ENCODE measurements around the gene SSU72. TPM values are rescaled to one million over a fixed set of nuclear protein-coding genes. Genes with fewer than 3 reads are reported as not detected.
A peak's percentile ranks its signal among the peaks of the same experiment; 100 is the strongest.
"Not testable (repeated sequence)": the region's sequence is repeated elsewhere in the genome, so short reads cannot be mapped to it uniquely, and the experiment has no call there.

The SSU72 gene
- total RNA-seq, 1 experiment from 2014 or later, result 130 TPM

GRCh38 chr1:1508775-1509464, 65.7 kb downstream of the SSU72 start:
- not testable (repeated sequence) for DNase-seq (ENCODE audit: low spot score)

GRCh38 chr1:1507305-1507704, 67.4 kb downstream of the SSU72 start:
- no peak for DNase-seq (ENCODE audit: low spot score)

GRCh38 chr1:1505801-1506200, 68.9 kb downstream of the SSU72 start:
- not testable (repeated sequence) for DNase-seq (ENCODE audit: low spot score)

GRCh38 chr1:1505366-1505798, 69.3 kb downstream of the SSU72 start:
- DNase-seq (ENCODE audit: low spot score), result not testable (repeated sequence)

- DNase-seq (ENCODE audit: low spot score), result peak; percentile 43
Observed at GRCh38 chr1:1504777-1505365, 69.8 kb downstream of the SSU72 start.

GRCh38 chr1:1495461-1495975, 79.1 kb downstream of the SSU72 start:
- not testable (repeated sequence) for DNase-seq (ENCODE audit: low spot score)

GRCh38 chr1:1494311-1494710, 80.4 kb downstream of the SSU72 start:
- DNase-seq (ENCODE audit: low spot score), result not testable (repeated sequence)

Other genes starting within 250 kb of the SSU72 start
- not detected in 2 replicates for gene TAS1R3, start 243.6 kb downstream of the SSU72 start, total RNA-seq (2014; rRNA removed; shearing (Covaris generic))
- 11.7 and 33.3 TPM in 2 replicates for gene DVL1, start 225.4 kb downstream of the SSU72 start, total RNA-seq (2014; rRNA removed; shearing (Covaris generic))
- 41.2 and 46.0 TPM in 2 replicates for gene MXRA8, start 216.3 kb downstream of the SSU72 start, total RNA-seq (2014; rRNA removed; shearing (Covaris generic))
- 162 and 168 TPM in 2 replicates for gene AURKAIP1, start 199.7 kb downstream of the SSU72 start, total RNA-seq (2014; rRNA removed; shearing (Covaris generic))
- 46.0 and 49.4 TPM in 2 replicates for gene CCNL2, start 175.5 kb downstream of the SSU72 start, total RNA-seq (2014; rRNA removed; shearing (Covaris generic))
- gene MRPL20, start 167.6 kb downstream of the SSU72 start, total RNA-seq (2014; rRNA removed; shearing (Covaris generic)), result 243 and 264 TPM in 2 replicates
- gene ANKRD65, start 153.6 kb downstream of the SSU72 start, total RNA-seq (2014; rRNA removed; shearing (Covaris generic)), result not detected in 2 replicates
- gene VWA1, start 139.2 kb downstream of the SSU72 start, total RNA-seq (2014; rRNA removed; shearing (Covaris generic)), result 0.04 TPM in 1 of 2 replicates, not detected in the other
- not detected in 2 replicates for gene ATAD3C, start 125.2 kb downstream of the SSU72 start, total RNA-seq (2014; rRNA removed; shearing (Covaris generic))
- gene ATAD3B, start 103.1 kb downstream of the SSU72 start, total RNA-seq (2014; rRNA removed; shearing (Covaris generic)), result 4.4 and 5.7 TPM in 2 replicates
- 20.9 and 30.3 TPM in 2 replicates for gene ATAD3A, start 62.7 kb downstream of the SSU72 start, total RNA-seq (2014; rRNA removed; shearing (Covaris generic))
- gene TMEM240, start 34.2 kb downstream of the SSU72 start, total RNA-seq (2014; rRNA removed; shearing (Covaris generic)), result not detected in 2 replicates
- 0.85 and 1.2 TPM in 2 replicates for gene FNDC10, start 25.3 kb upstream of the SSU72 start, total RNA-seq (2014; rRNA removed; shearing (Covaris generic))
- gene MIB2, start 40.6 kb upstream of the SSU72 start, total RNA-seq (2014; rRNA removed; shearing (Covaris generic)), result 11.8 and 18.5 TPM in 2 replicates
- not detected in 2 replicates for gene MMP23B, start 57.3 kb upstream of the SSU72 start, total RNA-seq (2014; rRNA removed; shearing (Covaris generic))
- gene CDK11B, start 84.1 kb upstream of the SSU72 start, total RNA-seq (2014; rRNA removed; shearing (Covaris generic)), result 4.7 and 10.4 TPM in 2 replicates
- gene SLC35E2B, start 117.9 kb upstream of the SSU72 start, total RNA-seq (2014; rRNA removed; shearing (Covaris generic)), result 18.5 and 20.1 TPM in 2 replicates
- gene CDK11A, start 149.5 kb upstream of the SSU72 start, total RNA-seq (2014; rRNA removed; shearing (Covaris generic)), result 3.8 and 7.0 TPM in 2 replicates
- 27.4 and 36.7 TPM in 2 replicates for gene NADK, start 203.6 kb upstream of the SSU72 start, total RNA-seq (2014; rRNA removed; shearing (Covaris generic))